ENCODE data around the gene FRMPD2.
A peak's percentile ranks its signal among the peaks of the same experiment; 100 is the strongest.
"Not testable (repeated sequence)": the region's sequence is repeated elsewhere in the genome, so short reads cannot be mapped to it uniquely, and the experiment has no call there.

FRMPD2 gene

DNA sequence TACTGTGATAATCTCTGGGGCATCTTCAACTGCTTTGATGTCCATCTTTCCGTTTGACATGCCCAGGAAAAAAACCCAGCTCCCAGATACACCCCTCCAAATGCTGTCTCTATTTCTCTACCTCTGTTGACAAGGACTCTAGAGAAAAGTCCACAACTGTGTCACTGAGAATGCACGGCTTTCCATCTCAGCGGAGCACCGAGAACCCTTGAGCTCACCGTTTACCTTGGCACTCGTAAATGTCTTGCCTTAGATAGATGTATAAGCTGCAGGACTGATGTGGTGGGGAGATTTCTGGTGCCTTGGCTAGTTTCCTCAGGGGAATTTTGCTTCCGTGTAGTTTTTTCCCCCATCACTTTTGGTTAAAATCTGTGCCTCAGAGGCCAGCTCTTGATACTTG, 24.6 kb upstream of the FRMPD2 start:
- Mint-ChIP-seq H3K36me3 (no peaks in the 10 kb centered on the region), H3K4me1 (no peaks in the 10 kb centered on the region), H3K9me3 (no peaks in the 10 kb centered on the region), H3K27ac (no peak overlapping the region), H3K27me3 (no peaks in the 10 kb centered on the region), H3K4me3 (no peak overlapping the region)

DNA sequence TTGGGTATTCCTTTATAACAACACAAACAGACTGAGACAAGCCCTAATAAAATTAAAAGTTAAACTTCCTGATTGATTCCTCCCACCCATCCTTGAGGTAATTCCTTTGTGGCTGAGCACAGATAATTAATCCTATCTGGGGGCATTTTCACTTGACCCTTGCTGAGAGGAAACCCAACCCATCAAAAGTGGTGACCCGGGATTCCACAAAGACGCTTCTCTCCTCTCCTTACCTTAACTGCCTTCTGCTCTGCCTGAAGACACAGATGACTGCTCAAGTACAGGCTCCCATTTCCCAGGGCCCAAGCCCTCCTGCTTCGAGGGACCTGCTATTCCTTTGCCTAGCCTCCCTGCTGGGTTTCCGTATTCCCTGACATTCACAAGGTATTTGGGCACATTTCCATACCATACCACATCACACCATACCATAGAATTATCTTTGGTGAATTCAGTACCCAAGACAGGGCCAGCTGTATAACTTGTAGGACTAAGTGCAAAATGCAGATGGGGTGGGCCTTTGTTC, 22.1 kb upstream of the FRMPD2 start:
- Mint-ChIP-seq H3K27me3 (no peaks in the 10 kb centered on the region), H3K9me3 (no peaks in the 10 kb centered on the region), H3K4me1 (no peaks in the 10 kb centered on the region), H3K4me3 (no peak overlapping the region), H3K36me3 (no peaks in the 10 kb centered on the region), H3K27ac (no peak overlapping the region)

DNA sequence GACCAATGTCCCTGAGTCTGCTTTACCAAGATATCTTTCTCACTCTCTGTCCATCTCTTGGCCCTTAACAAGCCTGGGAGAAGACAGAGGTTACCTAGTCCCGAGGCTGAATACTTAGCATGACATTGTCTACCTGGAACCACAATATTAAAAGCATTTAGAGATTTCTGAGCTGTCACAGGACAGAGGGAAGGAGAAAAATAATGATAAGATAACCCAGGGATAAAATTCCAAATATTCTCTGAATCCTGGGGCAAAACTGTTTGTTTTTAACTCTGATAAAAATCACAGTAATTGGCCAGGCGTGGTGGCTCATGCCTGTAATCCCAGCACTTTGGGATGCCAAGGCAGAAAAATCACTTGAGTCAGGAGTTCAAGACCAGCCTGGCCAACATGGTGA, 19.9 kb upstream of the FRMPD2 start:
- no peak overlapping the region for H3K4me3 Mint-ChIP-seq
- peaks cover 5% of the 10 kb centered on the region for H3K4me1 Mint-ChIP-seq
- no peaks in the 10 kb centered on the region for H3K27me3 Mint-ChIP-seq
- no peaks in the 10 kb centered on the region for H3K36me3 Mint-ChIP-seq
- H3K27ac Mint-ChIP-seq: no peak overlapping the region
- no peaks in the 10 kb centered on the region for H3K9me3 Mint-ChIP-seq

DNA sequence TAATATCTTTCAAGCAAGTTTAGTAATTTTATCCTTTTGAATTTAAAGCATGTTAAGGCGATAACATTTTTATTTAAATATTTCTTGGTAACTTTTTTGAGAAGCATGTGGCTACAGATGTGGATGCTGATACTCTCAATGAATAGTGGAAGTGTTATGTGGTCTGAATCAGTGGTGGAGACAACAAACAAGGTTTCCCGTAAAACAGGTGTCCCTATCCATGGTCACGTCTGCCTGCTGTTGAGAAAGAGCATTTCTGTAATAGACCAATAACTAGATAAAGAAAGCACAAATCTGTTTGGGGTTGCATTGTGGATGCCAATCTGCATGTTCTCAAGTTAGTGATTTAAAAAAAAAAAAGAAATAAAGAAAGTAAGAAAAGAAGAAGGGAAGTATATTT, 18.1 kb upstream of the FRMPD2 start:
- peaks cover 5% of the 10 kb centered on the region for H3K4me1 Mint-ChIP-seq
- no peak overlapping the region for H3K4me3 Mint-ChIP-seq
- no peak overlapping the region for H3K27ac Mint-ChIP-seq
- no peaks in the 10 kb centered on the region for H3K27me3 Mint-ChIP-seq
- H3K36me3 Mint-ChIP-seq: no peaks in the 10 kb centered on the region
- H3K9me3 Mint-ChIP-seq: no peaks in the 10 kb centered on the region

DNA sequence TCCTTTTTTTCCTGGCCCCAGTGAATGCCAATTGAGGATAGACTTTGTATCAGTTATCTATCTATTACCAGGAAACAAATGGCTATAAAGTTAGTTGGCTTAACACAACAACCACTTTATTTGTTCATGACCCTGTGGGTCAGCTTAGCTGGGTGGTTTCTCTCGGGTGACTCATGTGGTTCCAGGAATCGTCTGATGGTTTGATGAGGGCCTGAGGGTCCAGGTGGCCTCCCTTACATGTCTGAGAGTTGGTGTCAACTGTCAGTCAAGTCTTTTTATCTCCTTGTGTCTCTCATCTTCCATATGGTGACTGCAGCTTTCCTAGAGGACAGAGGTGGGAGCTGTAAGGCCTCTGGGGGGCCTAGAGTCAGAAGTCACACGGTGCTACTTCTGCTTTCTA, 16.7 kb upstream of the FRMPD2 start:
- H3K9me3 Mint-ChIP-seq: no peaks in the 10 kb centered on the region

DNA sequence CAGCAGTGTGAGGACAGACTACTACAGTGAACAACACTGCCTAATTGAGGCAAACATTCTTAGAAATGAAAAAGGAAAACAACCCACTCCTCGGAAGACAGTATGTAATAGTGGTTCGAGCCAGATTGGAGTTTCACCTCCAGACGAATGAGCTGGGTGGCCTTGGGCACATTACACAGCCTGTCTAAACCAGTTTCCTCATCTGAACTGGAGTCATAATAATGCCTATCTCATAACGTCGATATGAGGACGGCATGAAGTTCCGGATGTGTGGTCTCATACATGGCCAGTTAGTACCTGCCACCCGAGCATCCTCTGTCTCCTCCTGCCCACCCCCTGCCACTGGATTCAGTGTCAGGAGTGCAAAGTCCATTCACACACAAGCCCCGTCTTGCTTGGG, 15.8 kb upstream of the FRMPD2 start:
- H3K27me3 Mint-ChIP-seq: peaks cover 6% of the 10 kb centered on the region
- H3K27ac Mint-ChIP-seq: peak overlapping the region; percentile 42
- no peaks in the 10 kb centered on the region for H3K9me3 Mint-ChIP-seq
- H3K36me3 Mint-ChIP-seq: no peaks in the 10 kb centered on the region
- no peak overlapping the region for H3K4me3 Mint-ChIP-seq
- H3K4me1 Mint-ChIP-seq: peaks cover 9% of the 10 kb centered on the region

More for the DNA sequence above, 16.7 kb upstream of the FRMPD2 start:
- peaks cover 9% of the 10 kb centered on the region for H3K4me1 Mint-ChIP-seq
- H3K27ac Mint-ChIP-seq: no peak overlapping the region
- H3K36me3 Mint-ChIP-seq: no peaks in the 10 kb centered on the region
- peaks cover 1% of the 10 kb centered on the region for H3K27me3 Mint-ChIP-seq
- H3K4me3 Mint-ChIP-seq: no peak overlapping the region

DNA sequence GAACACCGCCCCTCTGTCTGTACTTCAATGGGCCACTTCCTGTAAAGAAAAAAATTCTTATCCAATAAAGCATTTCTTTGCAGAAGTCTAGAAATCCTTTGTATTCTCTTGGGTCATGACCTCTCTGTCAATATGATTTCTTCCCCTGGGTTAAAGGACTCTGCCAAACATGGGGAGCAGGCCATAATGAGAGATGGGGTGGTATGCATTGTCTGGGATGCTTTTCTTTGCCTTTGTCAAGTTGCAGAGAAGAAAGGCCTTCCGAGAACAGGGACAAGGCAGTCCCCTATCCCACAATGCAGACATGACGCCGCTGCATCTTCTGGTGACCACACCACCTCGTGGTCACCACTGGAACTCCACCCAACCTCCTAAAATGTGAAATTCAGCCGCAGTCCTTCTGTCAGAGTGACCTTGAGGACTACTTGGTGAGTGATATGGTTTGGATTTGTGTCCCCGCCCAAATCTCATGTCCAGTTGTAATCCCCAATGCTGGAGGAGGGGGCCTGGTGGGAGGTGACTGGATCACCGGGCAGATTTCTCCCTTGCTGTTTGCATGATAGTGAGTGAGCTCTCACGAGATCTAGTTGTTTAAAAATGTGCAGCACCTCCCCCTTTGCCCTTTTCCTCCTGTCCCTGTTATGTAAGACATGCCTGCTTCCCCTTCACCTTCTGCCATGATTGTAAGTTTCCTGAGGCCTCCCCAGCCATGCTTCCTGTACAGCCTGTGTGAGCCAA, 15.2 kb upstream of the FRMPD2 start:
- peaks cover 12% of the 10 kb centered on the region for H3K27me3 Mint-ChIP-seq
- peaks cover 9% of the 10 kb centered on the region for H3K4me1 Mint-ChIP-seq
- no peaks in the 10 kb centered on the region for H3K9me3 Mint-ChIP-seq
- no peak overlapping the region for H3K4me3 Mint-ChIP-seq
- H3K36me3 Mint-ChIP-seq: no peaks in the 10 kb centered on the region
- H3K27ac Mint-ChIP-seq: no peak overlapping the region

DNA sequence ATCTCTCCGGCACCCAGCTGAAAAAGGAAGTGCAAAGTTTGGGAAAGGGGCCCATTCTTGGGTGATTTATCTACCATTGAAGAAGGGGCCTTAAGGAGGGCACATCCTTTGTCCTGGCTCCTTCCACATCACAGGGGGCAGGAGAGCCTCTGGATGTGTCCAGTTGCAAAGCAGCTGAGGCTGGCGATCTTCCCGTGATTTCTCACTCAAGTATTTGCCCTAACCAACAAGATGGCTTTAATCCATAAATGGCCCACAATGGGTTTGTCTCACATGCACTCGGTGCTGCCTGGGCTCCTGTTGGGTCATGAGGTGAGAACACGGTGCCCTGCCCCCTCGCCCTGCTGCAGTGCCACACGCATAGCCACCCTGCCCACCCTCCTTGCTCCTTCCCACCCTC, 14.2 kb upstream of the FRMPD2 start:
- Mint-ChIP-seq H3K27me3 (peaks cover 12% of the 10 kb centered on the region), H3K27ac (no peak overlapping the region), H3K4me3 (no peak overlapping the region), H3K4me1 (peaks cover 9% of the 10 kb centered on the region), H3K36me3 (no peaks in the 10 kb centered on the region), H3K9me3 (no peaks in the 10 kb centered on the region)

DNA sequence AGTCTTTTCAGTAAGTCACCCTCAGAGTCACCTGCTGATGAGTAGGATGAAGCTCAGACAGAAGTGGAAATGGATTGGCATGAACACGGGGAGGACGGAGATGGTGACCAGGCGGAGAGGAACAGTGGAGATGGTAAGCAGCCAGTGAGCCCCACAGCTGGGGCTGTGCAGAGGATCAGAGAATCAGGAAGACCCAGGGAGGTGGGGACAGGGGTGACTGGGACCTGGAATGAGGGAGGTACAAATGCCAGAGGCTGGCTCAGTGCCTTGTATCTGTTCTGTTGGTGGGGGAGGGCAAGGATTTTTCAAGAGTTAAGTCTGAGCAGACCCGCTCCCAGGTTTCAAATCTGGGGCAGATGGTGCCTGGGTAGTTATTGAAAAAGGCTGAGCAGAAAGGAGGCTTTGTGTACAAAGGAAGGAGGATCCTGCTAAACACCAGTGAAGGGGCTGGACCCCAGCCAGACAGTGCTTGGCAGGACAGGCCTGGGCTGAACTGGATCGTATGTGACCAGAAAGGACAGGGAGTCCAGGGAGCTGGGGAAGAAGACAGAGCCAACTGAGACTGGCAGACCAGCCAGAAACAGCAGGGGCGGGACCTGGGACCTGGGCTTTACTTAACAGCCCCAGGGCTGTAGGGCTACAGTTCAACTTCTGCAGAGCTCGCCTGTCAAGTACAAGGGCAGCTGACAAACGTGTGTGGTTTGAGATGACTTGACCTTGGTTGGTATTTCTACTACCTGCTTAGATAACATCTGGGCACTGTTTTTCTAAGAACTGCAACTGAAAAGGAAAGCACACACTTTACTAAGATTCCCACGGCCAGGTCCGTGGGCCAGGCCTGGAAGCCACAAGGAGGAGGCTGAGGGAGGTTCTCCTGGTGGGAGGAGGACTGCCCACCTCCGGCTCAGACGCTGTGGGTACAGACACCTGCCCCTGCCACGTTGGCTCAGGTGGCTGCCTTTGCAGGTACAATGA, 13.2 kb upstream of the FRMPD2 start:
- H3K9me3 Mint-ChIP-seq: no peaks in the 10 kb centered on the region
- no peak overlapping the region for H3K27ac Mint-ChIP-seq
- no peaks in the 10 kb centered on the region for H3K36me3 Mint-ChIP-seq
- no peak overlapping the region for H3K4me3 Mint-ChIP-seq
- peaks cover 9% of the 10 kb centered on the region for H3K4me1 Mint-ChIP-seq
- peaks cover 12% of the 10 kb centered on the region for H3K27me3 Mint-ChIP-seq

DNA sequence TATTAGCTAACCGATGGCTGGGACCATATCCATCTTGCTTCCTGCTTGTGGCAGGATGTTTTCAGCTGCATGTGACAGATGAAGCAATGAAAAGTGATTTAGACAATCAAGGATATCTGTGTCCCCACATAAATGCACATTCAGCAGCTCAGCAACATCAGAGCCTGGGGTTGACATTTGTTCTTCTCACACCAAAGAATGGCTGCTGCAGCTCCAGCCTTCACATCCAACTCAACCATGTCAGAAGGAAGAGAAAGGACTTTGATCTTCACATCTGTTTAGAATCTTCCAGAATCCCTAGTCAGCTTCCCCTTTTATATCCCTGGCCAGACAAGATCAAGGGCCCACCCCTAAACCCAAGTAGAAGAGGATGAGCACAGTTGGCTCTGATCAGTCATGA, 11.9 kb upstream of the FRMPD2 start:
- no peak overlapping the region for H3K27ac Mint-ChIP-seq
- H3K4me1 Mint-ChIP-seq: peaks cover 9% of the 10 kb centered on the region
- H3K36me3 Mint-ChIP-seq: no peaks in the 10 kb centered on the region
- peaks cover 4% of the 10 kb centered on the region for H3K9me3 Mint-ChIP-seq
- H3K4me3 Mint-ChIP-seq: no peak overlapping the region
- peaks cover 15% of the 10 kb centered on the region for H3K27me3 Mint-ChIP-seq

DNA sequence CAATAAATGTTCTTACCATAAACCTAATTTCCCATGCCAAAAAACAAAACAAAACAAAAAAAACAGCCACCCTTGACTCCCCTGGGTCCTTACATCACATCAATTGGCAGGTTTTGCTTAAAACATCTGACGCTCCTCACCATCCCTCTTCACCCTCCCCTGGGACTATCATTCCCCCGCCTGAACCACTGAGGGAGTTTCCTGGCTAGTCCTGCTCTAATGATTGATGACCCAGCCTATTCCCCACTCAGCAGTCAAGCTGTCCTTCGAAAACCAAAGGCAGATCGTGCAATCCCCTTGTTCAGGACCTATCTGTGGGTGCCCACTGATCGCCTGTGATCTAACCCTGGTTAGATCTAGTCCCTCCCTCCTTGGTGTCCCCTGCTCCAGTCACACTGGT, 11.2 kb upstream of the FRMPD2 start:
- peaks cover 20% of the 10 kb centered on the region for H3K27me3 Mint-ChIP-seq
- no peak overlapping the region for H3K27ac Mint-ChIP-seq
- H3K4me1 Mint-ChIP-seq: peaks cover 9% of the 10 kb centered on the region
- no peak overlapping the region for H3K4me3 Mint-ChIP-seq
- H3K9me3 Mint-ChIP-seq: peaks cover 7% of the 10 kb centered on the region
- H3K36me3 Mint-ChIP-seq: no peaks in the 10 kb centered on the region

DNA sequence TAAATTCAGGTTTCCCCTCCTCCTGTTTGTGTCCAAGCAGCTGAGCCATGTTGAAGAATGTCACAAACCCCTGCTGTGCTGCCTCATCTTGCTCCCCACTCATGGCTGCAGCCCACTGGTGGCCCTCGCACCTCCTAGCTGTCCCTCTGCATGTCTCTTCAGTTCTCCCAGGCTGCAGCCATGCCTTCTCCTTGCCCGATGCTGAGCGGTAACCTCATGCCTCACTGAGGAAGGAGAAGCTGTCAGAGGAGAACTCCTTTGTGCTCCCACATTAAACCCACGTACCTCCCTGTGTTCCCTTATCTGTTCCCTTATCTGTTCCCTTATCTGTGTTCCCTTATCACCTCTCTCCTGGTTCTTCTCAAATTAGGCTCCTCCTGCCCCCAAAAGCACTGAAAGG, 10.3 kb upstream of the FRMPD2 start:
- H3K36me3 Mint-ChIP-seq: no peaks in the 10 kb centered on the region
- no peak overlapping the region for H3K4me3 Mint-ChIP-seq
- H3K27me3 Mint-ChIP-seq: peaks cover 20% of the 10 kb centered on the region
- H3K4me1 Mint-ChIP-seq: peaks cover 7% of the 10 kb centered on the region
- H3K9me3 Mint-ChIP-seq: peaks cover 7% of the 10 kb centered on the region
- no peak overlapping the region for H3K27ac Mint-ChIP-seq

DNA sequence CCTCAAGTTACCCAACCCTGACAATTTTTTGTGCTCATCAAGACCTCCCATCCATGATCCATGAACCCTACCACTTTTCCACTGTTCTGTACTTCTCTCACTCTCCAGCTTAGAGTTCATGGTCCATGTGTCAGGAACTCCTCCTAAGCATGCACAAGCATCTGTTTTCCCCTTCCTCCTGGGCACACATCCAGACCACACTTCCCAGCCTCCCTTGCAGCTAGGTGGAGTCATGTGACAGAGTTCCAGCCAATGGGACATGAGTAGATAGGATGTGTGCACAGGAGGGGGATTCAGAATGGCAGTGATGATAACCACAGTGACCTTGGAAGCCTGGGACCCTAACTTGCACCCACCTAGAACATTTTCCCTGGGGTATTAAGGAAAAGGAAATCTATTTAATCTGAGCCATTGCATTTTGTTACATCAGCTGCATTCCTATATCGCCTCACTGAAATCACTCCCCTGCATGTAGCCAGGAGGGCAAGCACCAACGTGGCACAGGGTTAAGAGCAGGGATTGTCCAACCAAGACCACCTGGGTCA, 9.6 kb upstream of the FRMPD2 start:
- peaks cover 7% of the 10 kb centered on the region for H3K9me3 Mint-ChIP-seq
- H3K27me3 Mint-ChIP-seq: peaks cover 20% of the 10 kb centered on the region
- no peak overlapping the region for H3K4me3 Mint-ChIP-seq
- H3K27ac Mint-ChIP-seq: no peak overlapping the region
- peaks cover 3% of the 10 kb centered on the region for H3K4me1 Mint-ChIP-seq
- H3K36me3 Mint-ChIP-seq: no peaks in the 10 kb centered on the region

DNA sequence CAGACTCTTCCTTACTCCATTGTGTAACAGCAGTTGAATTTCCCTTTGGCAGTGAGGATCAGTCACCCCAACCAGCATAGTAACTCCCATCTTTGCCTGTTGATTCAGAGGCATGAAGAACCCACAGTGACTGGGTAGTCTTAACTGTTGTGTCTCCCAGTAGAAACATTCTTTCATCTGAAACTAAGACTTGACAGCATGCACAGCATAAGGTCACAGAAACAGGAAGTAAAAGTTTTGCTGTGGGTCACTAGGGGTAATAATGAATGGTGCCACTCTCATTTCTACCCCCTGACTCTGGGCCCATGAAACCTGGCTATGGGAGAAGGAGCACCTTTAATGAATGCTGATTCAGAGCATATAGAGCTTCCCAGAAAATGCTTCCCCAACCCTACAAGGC, 8.3 kb upstream of the FRMPD2 start:
- Mint-ChIP-seq H3K4me3 (no peak overlapping the region), H3K36me3 (no peaks in the 10 kb centered on the region), H3K27me3 (peaks cover 22% of the 10 kb centered on the region), H3K27ac (no peak overlapping the region), H3K4me1 (peaks cover 3% of the 10 kb centered on the region), H3K9me3 (peaks cover 7% of the 10 kb centered on the region)

DNA sequence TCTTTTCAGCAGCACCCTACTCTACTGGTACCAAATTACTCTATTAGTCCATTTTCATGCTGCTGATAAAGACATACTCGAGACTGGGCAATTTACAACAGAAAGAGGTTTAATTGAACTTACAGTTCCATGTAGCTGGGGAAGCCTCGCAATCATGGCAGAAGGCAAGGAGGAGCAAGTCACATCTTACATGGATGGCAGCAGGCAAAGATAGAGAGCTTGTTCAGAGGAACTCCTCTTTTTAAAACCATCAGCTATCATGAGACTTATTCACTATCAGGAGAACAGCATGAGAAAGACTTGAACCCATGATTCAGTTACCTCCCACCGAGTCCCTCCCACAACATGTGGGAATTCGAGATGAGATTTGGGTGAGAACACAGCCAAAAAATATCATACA, 7.2 kb upstream of the FRMPD2 start:
- not testable (repeated sequence) for H3K4me1 Mint-ChIP-seq, H3K36me3 Mint-ChIP-seq, H3K27ac Mint-ChIP-seq, H3K9me3 Mint-ChIP-seq, H3K4me3 Mint-ChIP-seq
- peaks cover 22% of the 10 kb centered on the region for H3K27me3 Mint-ChIP-seq
